Endothelial cell of umbilical vein (primary cell): ENCODE results near the gene MRPS14. TPM values are rescaled to one million over a fixed set of nuclear protein-coding genes. Genes with fewer than 3 reads are reported as not detected.

Source experiments
- BruUV-seq: library from RNA; stranded (reverse); fragments of 400-500 nt; replicated peaks from 2 replicates; lab custom pipeline; 2021; lab: Mats Ljungman, UMichigan
- CTCF ChIA-PET: fragments of 300-600, 350-600 bp; sonication (Branson Sonifier 250); formaldehyde crosslinking; loops from one replicate; lab custom pipeline; 2021; ENCODE audit warnings: antibody characterized with exemption, inconsistent platforms; lab: Charles Lee
- POLR2A ChIA-PET: fragments of 300-600, 350-600 bp; sonication (Branson Sonifier 250); formaldehyde crosslinking; loops from one replicate; lab custom pipeline; 2021; ENCODE audit warnings: antibody characterized with exemption, inconsistent platforms; lab: Charles Lee
- DNase-seq: peaks from one replicate; pipeline ENCODE4 v3.0.0-alpha.2; 2011; ENCODE audit warnings: low read depth, low spot score
- FAIRE-seq: peaks from 2 replicates; lab custom pipeline; 2011; peaks lifted over from hg19 to GRCh38; lab: Jason Lieb, UNC
- H2AFZ ChIP-seq: 2 replicates; pipeline ENCODE4 v1.6.0; 2012; ENCODE audit warnings: low read depth, low read length, control low read depth, inconsistent platforms
- H3K27ac ChIP-seq: 2 replicates; pipeline ENCODE4 v1.5.1; 2011; ENCODE audit warnings: low read depth, mild to moderate bottlenecking, control low read depth, low read length, moderate library complexity; ENCODE audit not compliant: insufficient read depth
- H3K27me3 ChIP-seq, 2 experiments: 2 replicates each; pipeline versions ENCODE4 v1.6.0 to v1.6.1; 2011; ENCODE audit warnings: low read length in 2 of 2, mixed read lengths in 1 of 2; ENCODE audit not compliant: control insufficient read depth in 2 of 2, insufficient read depth in 2 of 2
- H3K36me3 ChIP-seq, 2 experiments: 2 replicates in 1 of 2; 3 replicates in 1 of 2; pipeline ENCODE4 v1.5.1; 2011; ENCODE audit warnings: low read length in 2 of 2, mild to moderate bottlenecking in 1 of 2, moderate library complexity in 1 of 2; ENCODE audit not compliant: control insufficient read depth in 2 of 2, insufficient read depth in 2 of 2; ENCODE audit errors: extremely low read depth in 1 of 2
- H3K4me1 ChIP-seq: 3 replicates; pipeline ENCODE4 v1.5.1; 2011; ENCODE audit warnings: mild to moderate bottlenecking, low read length; ENCODE audit not compliant: control insufficient read depth, insufficient read depth; ENCODE audit errors: extremely low read depth
- H3K4me2 ChIP-seq: 2 replicates; pipeline ENCODE4 v1.6.1; 2011; ENCODE audit warnings: low read length, control low read depth, mixed read lengths; ENCODE audit not compliant: insufficient read depth
- H3K4me3 ChIP-seq, 3 experiments: fragments of 200-600 bp in 1 of 3; sonication (generic), shearing (Covaris generic) in 1 of 3; replicated peaks in 1 of 3; 2 replicates each; pipeline ENCODE4 v1.5.1; 2011 to 2016; ENCODE audit warnings: control low read depth in 3 of 3, low read length in 3 of 3, mild to moderate bottlenecking in 2 of 3, inconsistent platforms in 1 of 3, low read depth in 1 of 3, moderate library complexity in 1 of 3; ENCODE audit not compliant: insufficient read depth in 1 of 3
- H3K79me2 ChIP-seq: 2 replicates; pipeline ENCODE4 v1.6.0; 2012; ENCODE audit warnings: low read length, inconsistent platforms; ENCODE audit not compliant: control insufficient read depth, insufficient read depth
- H3K9ac ChIP-seq: replicated peaks from 2 replicates; pipeline ENCODE3; 2011; ENCODE audit warnings: low read length, control low read depth; ENCODE audit not compliant: insufficient read depth; ENCODE audit errors: extremely low read depth
- H3K9me1 ChIP-seq: replicated peaks from 3 replicates; pipeline ENCODE4 v1.6.0; 2011; ENCODE audit warnings: mild to moderate bottlenecking, low read length; ENCODE audit not compliant: control insufficient read depth, insufficient read depth; ENCODE audit errors: extremely low read depth
- H3K9me3 ChIP-seq: replicated peaks from 2 replicates; pipeline ENCODE4 v1.5.1; 2012; ENCODE audit warnings: low read length, inconsistent platforms; ENCODE audit not compliant: control insufficient read depth, insufficient read depth
- H4K20me1 ChIP-seq: replicated peaks from 2 replicates; pipeline ENCODE3; 2011; ENCODE audit warnings: mild to moderate bottlenecking, low read length; ENCODE audit not compliant: control insufficient read depth, insufficient read depth; ENCODE audit errors: extremely low read depth
- EZH2 ChIP-seq: IDR thresholded peaks from 2 replicates; pipeline ENCODE4 v1.6.1; 2012; ENCODE audit warnings: borderline replicate concordance, low read depth, mild to moderate bottlenecking, moderate library complexity, low read length, inconsistent platforms; ENCODE audit not compliant: severe bottlenecking
- FOS ChIP-seq: IDR thresholded peaks from 2 replicates; pipeline ENCODE4 v1.6.1; 2011; ENCODE audit warnings: mild to moderate bottlenecking, low read length, moderate library complexity, borderline replicate concordance; ENCODE audit not compliant: insufficient read depth
- GATA2 ChIP-seq: IDR thresholded peaks from 2 replicates; pipeline ENCODE4 v1.7.0; 2011; ENCODE audit warnings: low read depth, mild to moderate bottlenecking, moderate library complexity, mixed read lengths, low read length; ENCODE audit not compliant: insufficient read length, insufficient read depth
- JUN ChIP-seq: IDR thresholded peaks from 2 replicates; pipeline ENCODE4 v1.6.1; 2011; ENCODE audit warnings: borderline replicate concordance, low read depth; ENCODE audit not compliant: insufficient read length, insufficient read depth
- MYC ChIP-seq: IDR thresholded peaks from one replicate; pipeline ENCODE4 v1.6.1; 2011; ENCODE audit warnings: mild to moderate bottlenecking, low read depth, low read length
- POLR2A ChIP-seq: IDR thresholded peaks from 2 replicates; pipeline ENCODE4 v1.6.1; 2012; ENCODE audit warnings: low read depth, mild to moderate bottlenecking, control low read depth, low read length
- POLR2AphosphoS5 ChIP-seq: IDR thresholded peaks from 2 replicates; pipeline ENCODE4 v1.6.1; 2012; ENCODE audit warnings: low read depth, mild to moderate bottlenecking, control low read depth, low read length, moderate library complexity; ENCODE audit not compliant: insufficient read depth
- dilution Hi-C: fragments of 300-500 bp; cut with MboI; formaldehyde crosslinking; loops from one replicate; pipeline ENCODE4 v1.15.0; 2019; ENCODE audit warnings: low sequenced_read_pairs; ENCODE audit not compliant: extremely low pct_ligation_motif_present
- intact Hi-C: fragments of 100-400 bp; cut with micrococcal nuclease; formaldehyde crosslinking; loops from one replicate; pipeline ENCODE4 v1.10.0; 2022
- polyA plus RNA-seq, 4 experiments: library from polyadenylated mRNA; depleted of rRNA in 3 of 4; stranded (reverse) in 3 of 4; unstranded in 1 of 4; fragments of >200 nt; gene quantifications; 2 replicates each; pipeline versions ENCODE4 v1.2.1 to v1.2.3, GENCODE V29; 2011 to 2012; ENCODE audit warnings: missing spikeins in 1 of 4
- total RNA-seq: library from RNA; stranded (reverse); gene quantifications from 2 replicates; pipeline ENCODE4 v1.2.3, GENCODE V29; 2021
- TF ChIP-seq, protein P1 (sequence below): IDR thresholded peaks from 2 replicates; pipeline ENCODE4 v1.6.1; 2011; ENCODE audit not compliant: insufficient read depth, insufficient read length
- TF ChIP-seq, protein P2 (sequence below), 2 donors: IDR thresholded peaks; 1 replicate in 1 of 2; 2 replicates in 1 of 2; pipeline ENCODE4 v1.5.1; 2011; ENCODE audit warnings: low read length in 2 of 2, mild to moderate bottlenecking in 2 of 2, moderate library complexity in 2 of 2, control low read depth in 1 of 2, inconsistent platforms in 1 of 2, low read depth in 1 of 2; ENCODE audit not compliant: insufficient read depth in 1 of 2; ENCODE audit errors: extremely low read depth in 1 of 2

The MRPS14 gene
- total and polyA plus RNA-seq, 2 donors (not counting 3 experiments of a cell fraction or from before 2014, with no cell fraction given): 29.5 to 31.8 TPM

DNA sequence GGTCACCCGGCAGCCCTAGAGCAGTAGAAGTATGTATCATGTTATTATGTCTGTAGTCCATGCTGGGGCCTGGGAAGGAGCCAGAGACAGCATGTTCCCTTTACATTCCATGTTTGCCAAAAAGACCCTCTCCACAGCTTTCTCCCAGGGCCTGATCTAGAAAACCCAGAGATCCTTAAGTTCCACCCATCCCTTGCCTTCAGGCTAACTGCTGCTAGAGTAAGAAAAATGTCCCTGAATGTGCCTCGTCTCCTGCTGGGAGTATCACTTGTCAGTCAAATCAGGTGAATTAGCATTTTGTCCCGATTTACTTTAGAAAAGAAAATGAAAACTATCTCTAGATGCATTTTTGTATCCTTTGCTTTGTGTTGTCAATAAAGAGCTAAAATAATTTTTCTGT, 13.3 kb upstream of the MRPS14 start:
- H3K9me1 ChIP-seq: no peaks in the 10 kb centered on the region
- peaks cover 0 to 2% of the 10 kb centered on the region in 2 experiments for H3K27me3 ChIP-seq
- no peak for DNase-seq
- dilution Hi-C loops (no loop called here), intact Hi-C loops (no loop called here)
- TF ChIP-seq JUN (no peak), GATA2 (no peak), FOS (no peak), POLR2AphosphoS5 (no peak), MYC (no peak), EZH2 (no peak), POLR2A (no peak)
- TF ChIP-seq, protein P1, sequence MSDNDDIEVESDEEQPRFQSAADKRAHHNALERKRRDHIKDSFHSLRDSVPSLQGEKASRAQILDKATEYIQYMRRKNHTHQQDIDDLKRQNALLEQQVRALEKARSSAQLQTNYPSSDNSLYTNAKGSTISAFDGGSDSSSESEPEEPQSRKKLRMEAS: no peak
- TF ChIP-seq, protein P2, sequence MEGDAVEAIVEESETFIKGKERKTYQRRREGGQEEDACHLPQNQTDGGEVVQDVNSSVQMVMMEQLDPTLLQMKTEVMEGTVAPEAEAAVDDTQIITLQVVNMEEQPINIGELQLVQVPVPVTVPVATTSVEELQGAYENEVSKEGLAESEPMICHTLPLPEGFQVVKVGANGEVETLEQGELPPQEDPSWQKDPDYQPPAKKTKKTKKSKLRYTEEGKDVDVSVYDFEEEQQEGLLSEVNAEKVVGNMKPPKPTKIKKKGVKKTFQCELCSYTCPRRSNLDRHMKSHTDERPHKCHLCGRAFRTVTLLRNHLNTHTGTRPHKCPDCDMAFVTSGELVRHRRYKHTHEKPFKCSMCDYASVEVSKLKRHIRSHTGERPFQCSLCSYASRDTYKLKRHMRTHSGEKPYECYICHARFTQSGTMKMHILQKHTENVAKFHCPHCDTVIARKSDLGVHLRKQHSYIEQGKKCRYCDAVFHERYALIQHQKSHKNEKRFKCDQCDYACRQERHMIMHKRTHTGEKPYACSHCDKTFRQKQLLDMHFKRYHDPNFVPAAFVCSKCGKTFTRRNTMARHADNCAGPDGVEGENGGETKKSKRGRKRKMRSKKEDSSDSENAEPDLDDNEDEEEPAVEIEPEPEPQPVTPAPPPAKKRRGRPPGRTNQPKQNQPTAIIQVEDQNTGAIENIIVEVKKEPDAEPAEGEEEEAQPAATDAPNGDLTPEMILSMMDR (IDR thresholded peaks at IDR 0.05; ENCODE audit: extremely low read depth in 1 of 2, insufficient read depth in 1 of 2, low read depth in 1 of 2, low read length in 2 of 2): no peak
- BruUV-seq: no TSS peak
- no peak overlapping the region for H3K4me2 ChIP-seq
- no peak overlapping the region for H3K27ac ChIP-seq
- H3K9me3 ChIP-seq: no peaks in the 10 kb centered on the region
- no peaks in the 10 kb centered on the region for H3K79me2 ChIP-seq
- no peaks in the 10 kb centered on the region for H4K20me1 ChIP-seq
- no peak overlapping the region for H3K9ac ChIP-seq
- no peak overlapping the region for H3K4me3 ChIP-seq
- H3K4me1 ChIP-seq: no peaks in the 10 kb centered on the region
- no peak for FAIRE-seq
- H3K36me3 ChIP-seq: no peaks in the 10 kb centered on the region
- POLR2A ChIA-PET: no interaction called here
- no peak overlapping the region for H2AFZ ChIP-seq
- CTCF ChIA-PET: interaction anchor here (0.7 to 1.0 kb wide), 2 partner anchors 89 to 94 kb away, joined by 4 to 6 read pairs; no protein-coding TSS in a partner anchor
